Cardiac fibroblast (primary cell): Measurements from ENCODE around the gene HEXIM2.
A peak's percentile ranks its signal among the peaks of the same experiment; 100 is the strongest.

Experiments
- DNase-seq, 2 donors: peaks; one replicate each; pipeline versions ENCODE4 v3.0.0 to v3.0.0-alpha.2; 2010; ENCODE audit warnings: low read depth in 2 of 2
- H3K4me3 ChIP-seq, 2 donors: replicated peaks in 1 of 2; 1 replicate in 1 of 2; 2 replicates in 1 of 2; pipeline ENCODE4 v1.5.1; 2011; ENCODE audit warnings: low read depth in 2 of 2, low read length in 2 of 2, mild to moderate bottlenecking in 2 of 2, moderate library complexity in 1 of 2
- CTCF ChIP-seq: IDR thresholded peaks from one replicate; pipeline ENCODE4 v1.5.1; 2011; ENCODE audit warnings: low read depth, mild to moderate bottlenecking, low read length, inconsistent platforms

The HEXIM2 gene

GRCh38 chr17:45145035-45145389 is 16.7 kb upstream of the HEXIM2 start:
- no peak for DNase-seq
- no peak overlapping the region for H3K4me3 ChIP-seq
- TF ChIP-seq CTCF: no peak

DNA sequence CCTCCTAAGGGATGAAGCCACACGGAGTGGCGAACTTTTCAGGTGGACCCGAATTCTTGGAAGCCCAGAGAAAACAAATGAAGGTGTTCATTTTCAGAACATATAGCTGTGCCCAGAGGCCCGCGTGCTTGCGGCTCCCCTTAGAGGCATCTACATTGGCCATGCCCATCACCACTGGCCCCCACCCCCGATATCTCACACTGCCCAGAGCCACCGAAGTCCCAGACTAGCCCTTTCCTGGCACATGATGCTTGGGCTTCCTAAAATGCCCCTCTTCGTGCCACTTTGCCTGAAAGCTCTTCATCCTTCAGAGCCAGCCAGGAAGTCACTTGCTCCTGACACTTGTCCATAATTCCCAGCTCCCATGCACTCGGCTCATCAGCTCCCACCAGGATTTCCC is 15.5 kb upstream of the HEXIM2 start:
- no peak for TF ChIP-seq CTCF
- no peak for DNase-seq
- no peak overlapping the region for H3K4me3 ChIP-seq

GRCh38 chr17:45146592-45146889 is 15.1 kb upstream of the HEXIM2 start:
- no peak for DNase-seq
- peak overlapping the region in 1 of 2 donors; percentile 60 for H3K4me3 ChIP-seq

DNA sequence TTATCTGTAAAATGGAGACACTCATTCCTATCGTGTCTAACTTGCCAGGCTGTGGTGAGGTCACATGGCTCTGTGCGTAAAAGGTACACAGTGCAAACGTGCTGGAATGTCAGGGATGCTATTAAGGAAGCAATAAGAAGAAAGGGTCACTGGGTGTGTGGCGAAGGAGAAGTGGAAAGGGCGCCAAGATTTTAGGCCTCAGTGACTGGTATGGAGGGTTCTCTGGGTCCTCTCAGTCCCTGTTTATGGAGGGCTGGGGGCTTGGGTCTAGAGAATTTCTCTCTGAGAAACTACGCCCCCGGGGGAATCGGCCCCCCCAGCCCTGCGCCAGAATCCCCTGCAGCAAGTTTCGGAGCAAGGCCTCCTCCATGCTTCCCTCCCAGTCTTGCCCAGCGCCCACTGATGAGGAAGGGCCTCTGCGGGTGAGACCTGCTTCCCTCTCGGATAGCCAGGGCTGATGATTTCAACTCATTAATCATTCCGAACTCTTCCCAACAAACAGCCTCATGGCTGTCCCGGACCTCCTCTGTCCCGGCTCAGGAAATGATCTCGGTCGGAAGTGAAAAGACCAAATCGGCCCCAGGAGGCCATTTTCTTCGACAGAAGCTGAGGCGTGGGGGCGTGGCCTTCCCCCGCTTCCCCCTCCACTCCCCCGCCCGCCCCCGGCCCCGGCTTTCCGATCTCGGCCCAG is 14.6 kb upstream of the HEXIM2 start:
- peak; percentile 76 to 84 for DNase-seq
- TF ChIP-seq CTCF: no peak
- peak overlapping the region; percentile 54 to 60 for H3K4me3 ChIP-seq

More at GRCh38 chr17:45146592-45146889, 15.1 kb upstream of the HEXIM2 start:
- no peak for TF ChIP-seq CTCF

DNA sequence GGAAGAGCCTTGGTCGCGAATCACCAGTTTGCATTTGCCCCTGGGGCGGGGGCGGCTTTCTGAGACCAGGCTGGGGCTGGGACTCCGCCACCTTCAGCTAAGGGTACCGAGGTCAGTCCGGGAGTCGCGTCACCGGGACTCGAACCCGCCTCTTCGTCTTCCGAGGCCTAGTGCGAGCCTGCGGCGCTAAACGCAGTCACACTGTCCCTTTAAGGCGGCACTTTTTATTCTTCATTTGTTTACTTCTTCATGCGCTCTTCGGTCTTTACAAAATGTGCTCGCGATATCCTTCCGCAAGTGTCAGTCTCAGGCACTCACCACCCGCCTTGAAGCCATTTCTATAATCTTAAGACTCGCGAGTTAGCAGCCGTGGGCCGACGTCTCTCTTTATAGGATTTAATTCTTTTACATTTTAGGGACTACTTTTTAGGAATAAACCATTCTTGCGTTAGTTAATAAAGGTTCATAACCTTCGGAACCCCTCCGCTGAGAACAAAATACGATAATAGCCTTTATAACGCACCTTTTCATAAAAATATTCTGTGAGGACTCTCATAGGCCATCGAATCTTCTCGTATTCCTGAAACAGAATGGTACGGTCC is 14.0 kb upstream of the HEXIM2 start:
- DNase-seq: peak; percentile 96 to 97
- TF ChIP-seq CTCF: no peak
- H3K4me3 ChIP-seq: peak overlapping the region; percentile 54 to 60

GRCh38 chr17:45148183-45149036 is 13.3 kb upstream of the HEXIM2 start, which contains the start of gene HEXIM1:
HEXIM1 (plus strand) TSS chr17:45148475; CDS start chr17:45149191, 716 bp downstream.
- peak; percentile 100 for DNase-seq
- TF ChIP-seq CTCF: no peak
- H3K4me3 ChIP-seq: peak within 1 kb of the TSS; percentile 88 to 93
